HEK293 (cell line): ENCODE results near the gene NLRP1.

Source experiments
- KLF16 ChIP-seq: fragments of 450-650 bp; formaldehyde crosslinking; IDR thresholded peaks from 2 replicates; pipeline ENCODE4 v1.5.1; 2017; ENCODE audit warnings: missing biosample characterization, missing genetic modification characterization
- SALL2 ChIP-seq: fragments of 450-650 bp; formaldehyde crosslinking; IDR thresholded peaks from 2 replicates; pipeline ENCODE4 v1.5.0; 2017; ENCODE audit warnings: missing biosample characterization, mild to moderate bottlenecking, missing genetic modification characterization, borderline replicate concordance
- ZNF114 ChIP-seq: fragments of 450-650 bp; formaldehyde crosslinking; IDR thresholded peaks from 2 replicates; pipeline ENCODE4 v1.5.0; 2017; ENCODE audit warnings: missing biosample characterization, missing genetic modification characterization
- ZNF138 ChIP-seq: fragments of 450-650 bp; formaldehyde crosslinking; IDR thresholded peaks from 2 replicates; pipeline ENCODE4 v1.5.1; 2016; ENCODE audit warnings: missing biosample characterization, missing genetic modification characterization, borderline replicate concordance
- ZNF292 ChIP-seq: fragments of 450-650 bp; formaldehyde crosslinking; IDR thresholded peaks from 2 replicates; pipeline ENCODE4 v1.5.1; 2016; ENCODE audit warnings: low read depth, missing biosample characterization, missing genetic modification characterization, borderline replicate concordance
- ZNF423 ChIP-seq: fragments of 450-650 bp; formaldehyde crosslinking; IDR thresholded peaks from 2 replicates; pipeline ENCODE4 v1.5.1; 2016; ENCODE audit warnings: missing biosample characterization, missing genetic modification characterization
- ZNF560 ChIP-seq: fragments of 450-650 bp; formaldehyde crosslinking; IDR thresholded peaks from 2 replicates; pipeline ENCODE4 v1.5.1; 2017; ENCODE audit warnings: missing biosample characterization, missing genetic modification characterization, borderline replicate concordance
- TF ChIP-seq, protein P1 (sequence below): fragments of 450-650 bp; formaldehyde crosslinking; IDR thresholded peaks from 2 replicates; pipeline ENCODE4 v1.5.1; 2016; ENCODE audit warnings: missing biosample characterization, missing genetic modification characterization
- TF ChIP-seq, protein P2 (sequence below): fragments of 450-650 bp; formaldehyde crosslinking; IDR thresholded peaks from 2 replicates; pipeline ENCODE4 v1.5.1; 2016; ENCODE audit warnings: missing biosample characterization, missing genetic modification characterization
- TF ChIP-seq, protein P3 (sequence below): sonication (generic); formaldehyde crosslinking; IDR thresholded peaks from 2 replicates; pipeline ENCODE4 v1.8.1; 2022; ENCODE audit warnings: mild to moderate bottlenecking, moderate library complexity, missing genetic modification reagents
- TF ChIP-seq, protein P4 (sequence below): fragments of 450-650 bp; formaldehyde crosslinking; IDR thresholded peaks from 2 replicates; pipeline ENCODE4 v1.5.1; 2017; ENCODE audit warnings: missing biosample characterization, missing genetic modification characterization
- TF ChIP-seq, protein P5 (sequence below): fragments of 450-650 bp; formaldehyde crosslinking; IDR thresholded peaks from 2 replicates; pipeline ENCODE4 v1.5.1; 2016; ENCODE audit warnings: missing biosample characterization, missing genetic modification characterization

DNA sequence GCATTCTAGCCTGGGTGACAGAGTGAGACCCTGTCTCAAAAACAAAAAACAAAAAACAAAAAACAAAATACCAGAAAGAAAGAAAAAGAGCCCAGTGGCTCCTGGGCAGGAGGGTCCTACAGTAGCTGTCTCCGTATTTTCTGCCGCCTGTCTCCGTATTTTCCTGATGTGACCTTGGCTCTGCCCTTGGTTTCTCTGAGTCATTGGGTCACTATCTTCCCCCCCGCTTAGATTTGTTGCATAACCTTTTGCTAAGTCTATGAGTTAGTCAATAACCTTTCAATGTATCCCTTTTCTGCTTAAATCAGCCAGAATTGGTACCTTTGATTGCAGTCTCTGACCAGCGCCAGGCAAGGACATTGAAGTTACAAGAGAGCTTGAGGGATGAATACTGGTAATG is 61.1 kb downstream of the NLRP1 start:
- no peak for TF ChIP-seq ZNF292 (tag by site-specific recombination)
- TF ChIP-seq, protein P1, sequence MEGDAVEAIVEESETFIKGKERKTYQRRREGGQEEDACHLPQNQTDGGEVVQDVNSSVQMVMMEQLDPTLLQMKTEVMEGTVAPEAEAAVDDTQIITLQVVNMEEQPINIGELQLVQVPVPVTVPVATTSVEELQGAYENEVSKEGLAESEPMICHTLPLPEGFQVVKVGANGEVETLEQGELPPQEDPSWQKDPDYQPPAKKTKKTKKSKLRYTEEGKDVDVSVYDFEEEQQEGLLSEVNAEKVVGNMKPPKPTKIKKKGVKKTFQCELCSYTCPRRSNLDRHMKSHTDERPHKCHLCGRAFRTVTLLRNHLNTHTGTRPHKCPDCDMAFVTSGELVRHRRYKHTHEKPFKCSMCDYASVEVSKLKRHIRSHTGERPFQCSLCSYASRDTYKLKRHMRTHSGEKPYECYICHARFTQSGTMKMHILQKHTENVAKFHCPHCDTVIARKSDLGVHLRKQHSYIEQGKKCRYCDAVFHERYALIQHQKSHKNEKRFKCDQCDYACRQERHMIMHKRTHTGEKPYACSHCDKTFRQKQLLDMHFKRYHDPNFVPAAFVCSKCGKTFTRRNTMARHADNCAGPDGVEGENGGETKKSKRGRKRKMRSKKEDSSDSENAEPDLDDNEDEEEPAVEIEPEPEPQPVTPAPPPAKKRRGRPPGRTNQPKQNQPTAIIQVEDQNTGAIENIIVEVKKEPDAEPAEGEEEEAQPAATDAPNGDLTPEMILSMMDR: no peak
- no peak for TF ChIP-seq ZNF138 (tag by site-specific recombination)
- TF ChIP-seq ZNF423: no peak
- TF ChIP-seq, protein P2, sequence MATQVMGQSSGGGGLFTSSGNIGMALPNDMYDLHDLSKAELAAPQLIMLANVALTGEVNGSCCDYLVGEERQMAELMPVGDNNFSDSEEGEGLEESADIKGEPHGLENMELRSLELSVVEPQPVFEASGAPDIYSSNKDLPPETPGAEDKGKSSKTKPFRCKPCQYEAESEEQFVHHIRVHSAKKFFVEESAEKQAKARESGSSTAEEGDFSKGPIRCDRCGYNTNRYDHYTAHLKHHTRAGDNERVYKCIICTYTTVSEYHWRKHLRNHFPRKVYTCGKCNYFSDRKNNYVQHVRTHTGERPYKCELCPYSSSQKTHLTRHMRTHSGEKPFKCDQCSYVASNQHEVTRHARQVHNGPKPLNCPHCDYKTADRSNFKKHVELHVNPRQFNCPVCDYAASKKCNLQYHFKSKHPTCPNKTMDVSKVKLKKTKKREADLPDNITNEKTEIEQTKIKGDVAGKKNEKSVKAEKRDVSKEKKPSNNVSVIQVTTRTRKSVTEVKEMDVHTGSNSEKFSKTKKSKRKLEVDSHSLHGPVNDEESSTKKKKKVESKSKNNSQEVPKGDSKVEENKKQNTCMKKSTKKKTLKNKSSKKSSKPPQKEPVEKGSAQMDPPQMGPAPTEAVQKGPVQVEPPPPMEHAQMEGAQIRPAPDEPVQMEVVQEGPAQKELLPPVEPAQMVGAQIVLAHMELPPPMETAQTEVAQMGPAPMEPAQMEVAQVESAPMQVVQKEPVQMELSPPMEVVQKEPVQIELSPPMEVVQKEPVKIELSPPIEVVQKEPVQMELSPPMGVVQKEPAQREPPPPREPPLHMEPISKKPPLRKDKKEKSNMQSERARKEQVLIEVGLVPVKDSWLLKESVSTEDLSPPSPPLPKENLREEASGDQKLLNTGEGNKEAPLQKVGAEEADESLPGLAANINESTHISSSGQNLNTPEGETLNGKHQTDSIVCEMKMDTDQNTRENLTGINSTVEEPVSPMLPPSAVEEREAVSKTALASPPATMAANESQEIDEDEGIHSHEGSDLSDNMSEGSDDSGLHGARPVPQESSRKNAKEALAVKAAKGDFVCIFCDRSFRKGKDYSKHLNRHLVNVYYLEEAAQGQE (tag by site-specific recombination): no peak
- TF ChIP-seq, protein P3, sequence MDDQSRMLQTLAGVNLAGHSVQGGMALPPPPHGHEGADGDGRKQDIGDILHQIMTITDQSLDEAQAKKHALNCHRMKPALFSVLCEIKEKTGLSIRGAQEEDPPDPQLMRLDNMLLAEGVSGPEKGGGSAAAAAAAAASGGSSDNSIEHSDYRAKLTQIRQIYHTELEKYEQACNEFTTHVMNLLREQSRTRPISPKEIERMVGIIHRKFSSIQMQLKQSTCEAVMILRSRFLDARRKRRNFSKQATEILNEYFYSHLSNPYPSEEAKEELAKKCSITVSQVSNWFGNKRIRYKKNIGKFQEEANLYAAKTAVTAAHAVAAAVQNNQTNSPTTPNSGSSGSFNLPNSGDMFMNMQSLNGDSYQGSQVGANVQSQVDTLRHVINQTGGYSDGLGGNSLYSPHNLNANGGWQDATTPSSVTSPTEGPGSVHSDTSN (CRISPR knock-in tag): no peak
- TF ChIP-seq SALL2 (tag by site-specific recombination): no peak
- TF ChIP-seq, protein P4, sequence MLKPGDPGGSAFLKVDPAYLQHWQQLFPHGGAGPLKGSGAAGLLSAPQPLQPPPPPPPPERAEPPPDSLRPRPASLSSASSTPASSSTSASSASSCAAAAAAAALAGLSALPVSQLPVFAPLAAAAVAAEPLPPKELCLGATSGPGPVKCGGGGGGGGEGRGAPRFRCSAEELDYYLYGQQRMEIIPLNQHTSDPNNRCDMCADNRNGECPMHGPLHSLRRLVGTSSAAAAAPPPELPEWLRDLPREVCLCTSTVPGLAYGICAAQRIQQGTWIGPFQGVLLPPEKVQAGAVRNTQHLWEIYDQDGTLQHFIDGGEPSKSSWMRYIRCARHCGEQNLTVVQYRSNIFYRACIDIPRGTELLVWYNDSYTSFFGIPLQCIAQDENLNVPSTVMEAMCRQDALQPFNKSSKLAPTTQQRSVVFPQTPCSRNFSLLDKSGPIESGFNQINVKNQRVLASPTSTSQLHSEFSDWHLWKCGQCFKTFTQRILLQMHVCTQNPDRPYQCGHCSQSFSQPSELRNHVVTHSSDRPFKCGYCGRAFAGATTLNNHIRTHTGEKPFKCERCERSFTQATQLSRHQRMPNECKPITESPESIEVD (tag by site-specific recombination): no peak
- TF ChIP-seq, protein P5, sequence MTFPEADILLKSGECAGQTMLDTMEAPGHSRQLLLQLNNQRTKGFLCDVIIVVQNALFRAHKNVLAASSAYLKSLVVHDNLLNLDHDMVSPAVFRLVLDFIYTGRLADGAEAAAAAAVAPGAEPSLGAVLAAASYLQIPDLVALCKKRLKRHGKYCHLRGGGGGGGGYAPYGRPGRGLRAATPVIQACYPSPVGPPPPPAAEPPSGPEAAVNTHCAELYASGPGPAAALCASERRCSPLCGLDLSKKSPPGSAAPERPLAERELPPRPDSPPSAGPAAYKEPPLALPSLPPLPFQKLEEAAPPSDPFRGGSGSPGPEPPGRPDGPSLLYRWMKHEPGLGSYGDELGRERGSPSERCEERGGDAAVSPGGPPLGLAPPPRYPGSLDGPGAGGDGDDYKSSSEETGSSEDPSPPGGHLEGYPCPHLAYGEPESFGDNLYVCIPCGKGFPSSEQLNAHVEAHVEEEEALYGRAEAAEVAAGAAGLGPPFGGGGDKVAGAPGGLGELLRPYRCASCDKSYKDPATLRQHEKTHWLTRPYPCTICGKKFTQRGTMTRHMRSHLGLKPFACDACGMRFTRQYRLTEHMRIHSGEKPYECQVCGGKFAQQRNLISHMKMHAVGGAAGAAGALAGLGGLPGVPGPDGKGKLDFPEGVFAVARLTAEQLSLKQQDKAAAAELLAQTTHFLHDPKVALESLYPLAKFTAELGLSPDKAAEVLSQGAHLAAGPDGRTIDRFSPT: no peak
- TF ChIP-seq ZNF114 (tag by site-specific recombination): no peak
- TF ChIP-seq KLF16 (tag by site-specific recombination): no peak
- no peak for TF ChIP-seq ZNF560
